ENCODE results near the gene TMEM119. TPM values are rescaled to one million over a fixed set of nuclear protein-coding genes. Genes with fewer than 3 reads are reported as not detected.
"Not testable (repeated sequence)": the region's sequence is repeated elsewhere in the genome, so short reads cannot be mapped to it uniquely, and the experiment has no call there.

TMEM119 gene
- total and polyA plus RNA-seq, 10 of the 15 experiments (the other 5 are each of a cell fraction or from before 2014, with no cell fraction given), result 0.11 to 0.44 (median 0.19) TPM; not detected in 5

DNA sequence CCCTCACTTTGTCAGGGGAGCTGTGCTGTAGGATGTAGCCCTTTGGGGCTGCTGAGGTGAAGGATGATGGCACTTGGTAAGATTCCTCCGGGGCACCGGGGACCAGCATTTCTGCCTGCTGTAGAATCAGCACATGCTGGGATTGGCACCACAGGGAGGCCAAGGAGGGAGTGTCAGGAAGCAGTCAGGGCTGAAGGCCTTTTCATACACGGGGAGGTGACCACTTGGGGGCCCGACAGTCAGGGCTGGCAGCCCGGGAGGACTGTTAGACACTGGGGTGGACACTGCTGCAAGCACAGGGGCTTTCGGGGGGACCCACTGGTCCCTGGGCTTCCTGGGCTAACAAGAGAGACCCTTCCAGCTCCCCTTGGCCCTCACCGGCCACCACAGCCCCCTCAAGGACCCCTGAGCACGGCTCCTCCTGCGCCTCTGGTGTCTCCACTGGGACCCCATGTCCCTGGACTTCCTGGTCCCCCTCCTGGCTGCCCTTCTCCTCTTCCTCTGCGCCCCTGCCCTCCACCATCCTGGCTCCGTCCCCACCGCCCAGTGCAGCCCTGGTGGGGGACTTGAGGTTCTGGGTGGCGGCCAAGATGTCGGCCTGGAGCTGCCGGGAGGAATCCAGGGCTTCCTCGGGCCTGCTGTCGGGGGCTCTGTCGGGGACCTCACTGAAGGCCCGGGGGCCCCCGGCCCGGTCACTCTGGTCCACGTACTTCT is 6.5 kb downstream of the TMEM119 start:
- Histone ChIP-seq H3K9me3 (replicated peaks; ENCODE audit: control insufficient read depth, insufficient read depth, low read length) (no peaks in the 10 kb centered on the region), H3K9ac (ENCODE audit: control insufficient read depth, insufficient read depth, low read length) (no peak overlapping the region), H3K27me3 (replicated peaks in 1 of 2; ENCODE audit: control insufficient read depth in 2 of 2, insufficient read depth in 2 of 2, low read length in 1 of 2) (no peaks in the 10 kb centered on the region), H3K36me3 (ENCODE audit: control insufficient read depth in 2 of 2, insufficient read depth in 2 of 2, low read length in 1 of 2) (no peaks in the 10 kb centered on the region), H2AFZ (ENCODE audit: control insufficient read depth, low read depth, low read length) (no peak overlapping the region), H3K4me3 (no peak overlapping the region), H3K4me1 (ENCODE audit: control insufficient read depth, insufficient read depth, low read length) (no peaks in the 10 kb centered on the region), H3K27ac (ENCODE audit: control insufficient read depth, insufficient read depth) (no peak overlapping the region), H3K4me2 (ENCODE audit: control insufficient read depth, insufficient read depth) (no peak overlapping the region), H3K79me2 (ENCODE audit: control insufficient read depth, insufficient read depth, low read length) (no peaks in the 10 kb centered on the region), H4K20me1 (ENCODE audit: control insufficient read depth, insufficient read depth) (no peaks in the 10 kb centered on the region)
- ChIA-PET POLR2A (no interaction called here), CTCF (no interaction called here), SMC1A (ENCODE audit: uncharacterized antibody, unreplicated experiment) (no interaction called here), RAD21 (ENCODE audit: unreplicated experiment) (no interaction called here)
- no peak for DNase-seq (ENCODE audit: low read depth, low spot score)
- in situ Hi-C loops (cut with MboI), result no loop called here
- no TSS peak for BruUV-seq (replicated peaks)
- intact Hi-C loops (cut with micrococcal nuclease; ENCODE audit: unreplicated experiment), result no loop called here
- no peak for ATAC-seq
- TF ChIP-seq, protein P1, sequence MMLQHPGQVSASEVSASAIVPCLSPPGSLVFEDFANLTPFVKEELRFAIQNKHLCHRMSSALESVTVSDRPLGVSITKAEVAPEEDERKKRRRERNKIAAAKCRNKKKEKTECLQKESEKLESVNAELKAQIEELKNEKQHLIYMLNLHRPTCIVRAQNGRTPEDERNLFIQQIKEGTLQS (IDR thresholded peaks at IDR 0.05; ENCODE audit: borderline replicate concordance, extremely low read depth, low read depth, low read length), result no peak
- TF ChIP-seq MEF2A (IDR thresholded peaks at IDR 0.05; ENCODE audit: insufficient read depth, low read depth, low read length), result no peak
- TF ChIP-seq EP300 (IDR thresholded peaks at IDR 0.05; ENCODE audit: borderline replicate concordance in 1 of 2, control insufficient read depth in 1 of 2, low read depth in 2 of 2, low read length in 2 of 2), result no peak
- TF ChIP-seq ZNF687 (IDR thresholded peaks at IDR 0.05), result no peak
- no peak for TF ChIP-seq POLR2AphosphoS5 (IDR thresholded peaks at IDR 0.05; ENCODE audit: low read length)
- no peak for FAIRE-seq
- 69% methylated on average over 22 of the region's 22 CpGs for WGBS (ENCODE audit: insufficient coverage, insufficient replicate concordance, low lambda C conversion rate, missing lambda C conversion rate)

DNA sequence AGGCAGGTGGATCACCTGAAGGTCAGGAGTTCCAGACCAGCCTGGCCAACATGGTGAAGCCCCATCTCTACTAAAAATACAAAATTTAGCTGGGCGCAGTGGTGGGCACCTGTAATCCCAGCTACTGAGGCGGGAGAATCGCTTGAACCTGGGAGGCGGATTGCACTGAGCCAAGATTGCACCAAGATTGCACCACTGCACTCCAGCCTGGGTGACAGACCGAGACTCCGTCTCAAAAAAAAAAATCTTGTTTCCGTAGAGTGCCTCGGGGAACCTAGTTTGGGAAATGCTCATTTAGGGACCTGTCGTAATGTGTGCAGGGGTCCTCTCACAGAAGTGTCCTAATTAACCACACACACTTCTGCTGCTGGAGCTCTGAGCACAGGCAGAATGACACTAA is 7.4 kb downstream of the TMEM119 start:
- DNase-seq (ENCODE audit: low read depth, low spot score); H3K4me1 ChIP-seq (ENCODE audit: control insufficient read depth, insufficient read depth, low read length); H3K4me3 ChIP-seq; ATAC-seq; intact Hi-C loops (cut with micrococcal nuclease; ENCODE audit: unreplicated experiment); H2AFZ ChIP-seq (ENCODE audit: control insufficient read depth, low read depth, low read length); H3K9me3 ChIP-seq (replicated peaks; ENCODE audit: control insufficient read depth, insufficient read depth, low read length); RAD21 ChIA-PET (ENCODE audit: unreplicated experiment); H3K79me2 ChIP-seq (ENCODE audit: control insufficient read depth, insufficient read depth, low read length); in situ Hi-C loops (cut with MboI); H3K27ac ChIP-seq (ENCODE audit: control insufficient read depth, insufficient read depth); BruUV-seq (replicated peaks); H3K9ac ChIP-seq (ENCODE audit: control insufficient read depth, insufficient read depth, low read length); H4K20me1 ChIP-seq (ENCODE audit: control insufficient read depth, insufficient read depth); FAIRE-seq; POLR2A ChIA-PET; H3K27me3 ChIP-seq (replicated peaks in 1 of 2; ENCODE audit: control insufficient read depth in 2 of 2, insufficient read depth in 2 of 2, low read length in 1 of 2); H3K4me2 ChIP-seq (ENCODE audit: control insufficient read depth, insufficient read depth); SMC1A ChIA-PET (ENCODE audit: uncharacterized antibody, unreplicated experiment); H3K36me3 ChIP-seq (ENCODE audit: control insufficient read depth in 2 of 2, insufficient read depth in 2 of 2, low read length in 1 of 2): not testable (repeated sequence)
- WGBS (ENCODE audit: insufficient coverage, insufficient replicate concordance, low lambda C conversion rate, missing lambda C conversion rate), result 78% methylated on average over 8 of the region's 9 CpGs
- CTCF ChIA-PET, result interaction anchor here (1.4 kb wide), 1 partner anchor 14 kb away, joined by 3 read pairs; no protein-coding TSS in a partner anchor

Data from GM12878 (cell line).